Measurements from ENCODE around the gene SEMA5A. TPM values are rescaled to one million over a fixed set of nuclear protein-coding genes. Genes with fewer than 3 reads are reported as not detected.

The SEMA5A gene
- total and polyA plus RNA-seq, 2 donors (not counting 1 experiment from before 2014, with no cell fraction given): not detected

- ATAC-seq (ENCODE audit: low read depth) (no peak), DNase-seq (no peak)
- TF ChIP-seq EZH2 (IDR thresholded peaks at IDR 0.05; ENCODE audit: borderline replicate concordance, insufficient read depth, low read depth, low read length, poor library complexity, severe bottlenecking): no peak
- TF ChIP-seq CTCF (IDR thresholded peaks at IDR 0.05): no peak
- POLR2A ChIA-PET: no interaction called here
- H2AFZ ChIP-seq (ENCODE audit: insufficient read depth, low read depth, low read length, poor library complexity, severe bottlenecking): no peak overlapping the region
- peaks cover 0 to 3% (median 0%) of the 10 kb centered on the region in 3 donors for H3K9me3 ChIP-seq (ENCODE audit: control extremely low read depth in 1 of 3, control insufficient read depth in 2 of 3, insufficient read depth in 1 of 3, low read length in 2 of 3)
- intact Hi-C loops (cut with micrococcal nuclease): no loop called here
- Mint-ChIP-seq H3K4me3 (no peak overlapping the region), H3K27ac (no peak overlapping the region), H3K9me3 (ENCODE audit: insufficient read depth) (peaks cover 1% of the 10 kb centered on the region), H3K4me1 (no peaks in the 10 kb centered on the region), H3K27me3 (no peaks in the 10 kb centered on the region)
- WGBS (ENCODE audit: insufficient coverage): 70% methylated on average over 2 of the region's 2 CpGs
- no peak overlapping the region for H3K4me2 ChIP-seq (replicated peaks; ENCODE audit: low read depth, low read length, poor library complexity, severe bottlenecking)
- no peak overlapping the region for H3K4me3 ChIP-seq (ENCODE audit: control extremely low read depth in 1 of 5, extremely low read depth in 1 of 5, insufficient read depth in 1 of 5, low read depth in 2 of 5, low read length in 4 of 5)
- H3K4me1 ChIP-seq (ENCODE audit: control insufficient read depth in 2 of 2, insufficient read depth in 2 of 2, low read length in 2 of 2): no peaks in the 10 kb centered on the region
- no peak overlapping the region for H3K9ac ChIP-seq (ENCODE audit: low read length)
- no peak overlapping the region for H3K27ac ChIP-seq (ENCODE audit: low read length in 2 of 2)
- no peaks in the 10 kb centered on the region for H3K79me2 ChIP-seq (ENCODE audit: control insufficient read depth, insufficient read depth, low read length)
- H4K20me1 ChIP-seq (ENCODE audit: control insufficient read depth, insufficient read depth, low read length, poor library complexity, severe bottlenecking): no peaks in the 10 kb centered on the region
- H3K36me3 ChIP-seq (replicated peaks in 1 of 2; ENCODE audit: control extremely low read depth in 1 of 2, control insufficient read depth in 1 of 2, extremely low read depth in 1 of 2, insufficient read depth in 2 of 2, low read length in 1 of 2): no peaks in the 10 kb centered on the region
- H3K27me3 ChIP-seq (replicated peaks in 1 of 4; ENCODE audit: control extremely low read depth in 1 of 4, control insufficient read depth in 3 of 4, insufficient read depth in 4 of 4, low read length in 3 of 4): no peaks in the 10 kb centered on the region
- CTCF ChIA-PET: no interaction called here
Observed at GRCh38 chr5:9351546-9351945, 194.3 kb downstream of the SEMA5A start.

- 75% methylated on average over 4 of the region's 4 CpGs for WGBS (ENCODE audit: insufficient coverage)
- H3K4me3 ChIP-seq (ENCODE audit: control extremely low read depth in 1 of 5, extremely low read depth in 1 of 5, insufficient read depth in 1 of 5, low read depth in 2 of 5, low read length in 4 of 5): no peak overlapping the region
- intact Hi-C loops (cut with micrococcal nuclease): no loop called here
- H3K36me3 ChIP-seq (replicated peaks in 1 of 2; ENCODE audit: control extremely low read depth in 1 of 2, control insufficient read depth in 1 of 2, extremely low read depth in 1 of 2, insufficient read depth in 2 of 2, low read length in 1 of 2): no peaks in the 10 kb centered on the region
- DNase-seq (no peak), ATAC-seq (ENCODE audit: low read depth) (no peak)
- H3K9me3 ChIP-seq (ENCODE audit: control extremely low read depth in 1 of 3, control insufficient read depth in 2 of 3, insufficient read depth in 1 of 3, low read length in 2 of 3): peaks cover 0 to 7% (median 0%) of the 10 kb centered on the region in 3 donors
- no peaks in the 10 kb centered on the region for H3K4me1 ChIP-seq (ENCODE audit: control insufficient read depth in 2 of 2, insufficient read depth in 2 of 2, low read length in 2 of 2)
- Mint-ChIP-seq H3K27me3 (no peaks in the 10 kb centered on the region), H3K4me3 (no peak overlapping the region), H3K27ac (no peak overlapping the region), H3K9me3 (ENCODE audit: insufficient read depth) (peaks cover 1% of the 10 kb centered on the region), H3K4me1 (no peaks in the 10 kb centered on the region)
- H3K79me2 ChIP-seq (ENCODE audit: control insufficient read depth, insufficient read depth, low read length): no peaks in the 10 kb centered on the region
- H3K27ac ChIP-seq (ENCODE audit: low read length in 2 of 2): no peak overlapping the region
- ChIA-PET POLR2A (no interaction called here), CTCF (no interaction called here)
- TF ChIP-seq CTCF (IDR thresholded peaks at IDR 0.05): no peak
- TF ChIP-seq EZH2 (IDR thresholded peaks at IDR 0.05; ENCODE audit: borderline replicate concordance, insufficient read depth, low read depth, low read length, poor library complexity, severe bottlenecking): no peak
- no peak overlapping the region for H2AFZ ChIP-seq (ENCODE audit: insufficient read depth, low read depth, low read length, poor library complexity, severe bottlenecking)
- no peak overlapping the region for H3K4me2 ChIP-seq (replicated peaks; ENCODE audit: low read depth, low read length, poor library complexity, severe bottlenecking)
- H3K27me3 ChIP-seq (replicated peaks in 1 of 4; ENCODE audit: control extremely low read depth in 1 of 4, control insufficient read depth in 3 of 4, insufficient read depth in 4 of 4, low read length in 3 of 4): no peaks in the 10 kb centered on the region
- no peaks in the 10 kb centered on the region for H4K20me1 ChIP-seq (ENCODE audit: control insufficient read depth, insufficient read depth, low read length, poor library complexity, severe bottlenecking)
- no peak overlapping the region for H3K9ac ChIP-seq (ENCODE audit: low read length)
Observed at GRCh38 chr5:9350301-9350797, 195.5 kb downstream of the SEMA5A start.

All from B cell (primary cell).